HFFc6 (cell line): Measurements from ENCODE around the gene SCARB2. TPM values are rescaled to one million over a fixed set of nuclear protein-coding genes. Genes with fewer than 3 reads are reported as not detected.

ENCODE experiments used
- DNase-seq: peaks from one replicate; pipeline ENCODE4 v3.0.0-alpha.2; 2018
- H3K27ac Mint-ChIP-seq: 2 replicates; pipeline ENCODE4 v1.8.0; 2020; ENCODE audit warnings: mild to moderate bottlenecking, mixed read lengths
- H3K27me3 Mint-ChIP-seq: 2 replicates; pipeline ENCODE4 v1.8.0; 2021; ENCODE audit warnings: mild to moderate bottlenecking, moderate library complexity, mixed read lengths; ENCODE audit not compliant: insufficient read depth
- H3K36me3 Mint-ChIP-seq: 2 replicates; pipeline ENCODE4 v1.8.0; 2021; ENCODE audit warnings: low read depth, mixed read lengths
- H3K4me1 Mint-ChIP-seq: 2 replicates; pipeline ENCODE4 v1.8.0; 2020; ENCODE audit warnings: low read depth, mixed read lengths
- H3K4me3 Mint-ChIP-seq: 2 replicates; pipeline ENCODE4 v1.8.0; 2020; ENCODE audit warnings: mild to moderate bottlenecking, moderate library complexity, mixed read lengths
- H3K9me3 Mint-ChIP-seq: 2 replicates; pipeline ENCODE4 v1.8.0; 2020; ENCODE audit warnings: mild to moderate bottlenecking, mixed read lengths
- CTCF ChIP-seq: fragments of 200-600 bp; sonication (generic); IDR thresholded peaks from 2 replicates; pipeline ENCODE4 v1.5.0; 2021; ENCODE audit warnings: antibody characterized with exemption, mild to moderate bottlenecking
- total RNA-seq, 6 experiments: library from RNA; stranded (reverse); fragmentation: NEBNext Ultra II Directional; extraction: Animal tissue kit (Norgen Biotek cat#: 25700); gene quantifications; 2 replicates in 1 of 6; 3 replicates in 5 of 6; pipeline ENCODE4 v1.2.3, GENCODE V29; 2021

Gene SCARB2
- total RNA-seq, 6 experiments from 2014 or later = 126 to 145 (median 138) TPM

DNA sequence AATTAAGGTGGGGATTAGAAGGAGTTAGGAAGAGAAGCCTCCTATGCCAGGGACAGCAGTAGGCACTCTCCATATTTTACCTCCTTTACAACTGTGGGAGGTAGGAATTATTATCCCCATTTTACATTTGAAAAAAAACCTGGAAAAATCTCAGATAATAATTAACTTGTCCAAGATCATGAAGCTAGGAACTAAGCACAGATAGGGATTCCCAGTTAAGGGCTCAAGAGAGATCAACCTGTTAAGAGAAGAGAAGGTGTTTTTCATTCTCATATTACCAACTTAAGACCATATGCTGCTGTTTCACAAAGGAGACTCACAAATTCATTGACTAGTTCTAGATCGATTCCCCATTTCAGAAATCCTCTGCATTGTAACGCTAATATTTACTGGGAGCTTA, 21.8 kb upstream of the SCARB2 start:
- Mint-ChIP-seq H3K9me3 (peaks cover 9% of the 10 kb centered on the region), H3K27ac (no peak overlapping the region), H3K4me3 (no peak overlapping the region), H3K27me3 (peaks cover 9% of the 10 kb centered on the region), H3K36me3 (peaks cover 6% of the 10 kb centered on the region), H3K4me1 (no peaks in the 10 kb centered on the region)
- TF ChIP-seq CTCF = no peak
- no peak for DNase-seq

DNA sequence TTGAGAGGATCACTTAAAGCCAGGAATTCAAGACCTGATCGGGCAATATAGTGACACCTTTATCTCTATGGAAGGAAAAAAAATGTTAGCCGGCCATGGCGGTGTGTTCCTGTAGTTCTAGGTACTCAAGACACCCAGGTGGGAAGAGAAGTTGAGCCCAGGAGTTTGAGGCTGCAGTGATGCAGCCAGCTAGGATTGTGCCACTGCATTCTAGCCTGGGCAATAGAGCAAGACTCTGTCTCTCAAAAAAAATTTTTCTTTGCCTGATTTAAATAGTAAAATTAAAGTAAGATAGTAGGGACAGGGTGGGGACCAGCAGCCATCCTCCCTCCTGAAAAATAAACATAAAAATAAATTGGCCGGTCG, 21.0 kb upstream of the SCARB2 start:
- Mint-ChIP-seq H3K27ac (no peak overlapping the region), H3K4me1 (no peaks in the 10 kb centered on the region), H3K27me3 (peaks cover 8% of the 10 kb centered on the region), H3K4me3 (no peak overlapping the region), H3K9me3 (peaks cover 3% of the 10 kb centered on the region; the same call in 1 of the 2 replicates), H3K36me3 (no peaks in the 10 kb centered on the region; the same call in 1 of the 2 replicates)
- no peak for TF ChIP-seq CTCF
- no peak for DNase-seq

DNA sequence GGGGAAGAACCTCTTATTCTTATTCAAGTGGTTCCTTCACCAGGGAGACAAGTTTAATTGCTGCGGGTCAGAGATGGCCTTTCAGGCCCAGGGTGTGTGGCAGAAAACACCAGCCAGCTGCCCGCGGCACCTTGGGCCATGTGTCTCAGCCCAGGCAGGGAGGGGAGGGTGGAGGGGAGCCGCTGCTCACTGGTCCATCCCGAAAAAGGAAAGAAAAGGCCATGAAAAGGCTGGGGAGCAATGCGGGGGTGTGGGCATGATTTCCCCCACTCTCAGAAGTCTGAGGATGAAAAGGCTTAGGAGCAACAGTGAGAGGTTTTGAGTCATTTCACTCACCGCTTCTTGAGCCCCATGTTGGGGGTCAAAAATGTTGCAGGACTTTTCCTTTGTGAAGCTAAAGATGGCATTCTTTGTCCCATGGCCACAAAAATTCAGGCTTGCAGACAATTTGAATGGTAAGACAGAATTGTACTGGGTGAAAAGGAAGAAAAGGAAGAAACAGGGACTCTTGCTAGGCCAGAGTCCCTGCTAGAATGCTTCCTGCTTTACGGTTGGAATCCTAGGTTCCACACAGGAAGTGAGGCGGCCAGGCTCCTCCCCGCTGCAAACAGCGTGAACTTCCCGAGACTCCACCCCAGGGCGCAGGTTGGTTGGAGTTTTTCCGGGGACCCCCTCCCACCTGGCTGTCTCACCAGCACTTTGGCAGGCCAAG, 20.5 kb upstream of the SCARB2 start:
- H3K27me3 Mint-ChIP-seq = peaks cover 11% of the 10 kb centered on the region
- H3K27ac Mint-ChIP-seq = no peak overlapping the region
- no peak overlapping the region for H3K4me3 Mint-ChIP-seq
- no peaks in the 10 kb centered on the region for H3K4me1 Mint-ChIP-seq
- peaks cover 3% of the 10 kb centered on the region; the same call in 1 of the 2 replicates for H3K36me3 Mint-ChIP-seq
- no peak for DNase-seq
- TF ChIP-seq CTCF = no peak
- H3K9me3 Mint-ChIP-seq = peaks cover 9% of the 10 kb centered on the region; the same call in 1 of the 2 replicates

DNA sequence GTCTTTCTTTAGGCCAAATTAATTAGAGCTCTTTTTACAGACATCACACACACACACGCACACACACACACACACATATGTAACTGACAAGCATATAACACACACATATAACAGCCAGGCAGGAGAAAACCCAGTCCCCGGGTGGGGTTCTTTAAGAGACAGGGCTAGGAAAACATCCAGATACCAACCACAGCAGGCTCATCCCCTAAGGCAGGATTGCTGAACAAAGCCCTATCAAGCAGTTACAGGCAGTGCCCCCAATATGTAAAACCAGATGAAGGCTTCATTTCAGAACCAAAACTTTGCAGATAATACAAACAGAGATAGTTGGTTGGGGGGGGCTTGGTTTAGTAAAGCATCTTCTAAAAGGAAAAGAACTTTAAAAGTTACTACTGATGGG, 19.9 kb upstream of the SCARB2 start:
- no peak for DNase-seq
- H3K27ac Mint-ChIP-seq = no peak overlapping the region
- no peak for TF ChIP-seq CTCF

DNA sequence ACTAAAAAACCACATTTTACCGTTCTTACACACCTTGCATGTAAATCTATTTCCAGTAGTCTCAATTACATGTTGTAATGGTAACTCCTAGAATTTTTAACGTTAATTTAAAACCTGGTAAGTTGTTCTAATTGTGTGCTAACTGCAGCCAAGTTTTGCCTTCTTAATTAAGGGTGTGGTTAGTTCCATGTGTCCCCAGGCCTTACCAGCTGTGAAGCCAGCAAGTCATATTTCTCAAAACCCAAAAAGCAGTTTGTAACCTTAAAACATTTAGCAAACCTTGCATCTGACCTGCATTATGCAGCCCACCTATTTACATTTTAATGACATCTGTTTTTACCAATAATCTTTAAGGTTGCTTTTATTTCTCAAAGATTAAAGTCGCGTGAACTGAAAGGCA, 19.5 kb upstream of the SCARB2 start:
- H3K27ac Mint-ChIP-seq = no peak overlapping the region
- peaks cover 15% of the 10 kb centered on the region; the same call in 1 of the 2 replicates for H3K9me3 Mint-ChIP-seq
- DNase-seq = no peak
- H3K27me3 Mint-ChIP-seq = peaks cover 12% of the 10 kb centered on the region
- no peak overlapping the region for H3K4me3 Mint-ChIP-seq
- H3K4me1 Mint-ChIP-seq = no peaks in the 10 kb centered on the region
- H3K36me3 Mint-ChIP-seq = peaks cover 9% of the 10 kb centered on the region; the same call in 1 of the 2 replicates
- TF ChIP-seq CTCF = no peak

More for the DNA sequence above, 19.9 kb upstream of the SCARB2 start:
- Mint-ChIP-seq H3K36me3 (peaks cover 9% of the 10 kb centered on the region; the same call in 1 of the 2 replicates), H3K4me3 (no peak overlapping the region), H3K9me3 (peaks cover 14% of the 10 kb centered on the region; the same call in 1 of the 2 replicates), H3K4me1 (no peaks in the 10 kb centered on the region), H3K27me3 (peaks cover 11% of the 10 kb centered on the region)
